ENCODE data around the gene YRDC.
A peak's percentile ranks its signal among the peaks of the same experiment; 100 is the strongest.

YRDC gene

GRCh38 chr1:37821481-37821880 lies 13.5 kb upstream of the YRDC start:
- Histone ChIP-seq H3K36me3 (ENCODE audit: control insufficient read depth in 1 of 2, insufficient read depth in 2 of 2, low read length in 2 of 2) (peaks cover 32 to 51% of the 10 kb centered on the region in 2 donors), H3K27ac (ENCODE audit: low read length) (no peak overlapping the region), H3K27me3 (ENCODE audit: low read depth, low read length) (no peaks in the 10 kb centered on the region)

GRCh38 chr1:37817481-37817880 lies 9.5 kb upstream of the YRDC start:
- H3K27me3 ChIP-seq (ENCODE audit: low read depth, low read length) = no peaks in the 10 kb centered on the region
- H3K4me1 ChIP-seq (ENCODE audit: control insufficient read depth in 1 of 2, insufficient read depth in 2 of 2, low read length in 2 of 2) = no peaks in the 10 kb centered on the region
- peaks cover 39 to 62% of the 10 kb centered on the region in 2 donors for H3K36me3 ChIP-seq (ENCODE audit: control insufficient read depth in 1 of 2, insufficient read depth in 2 of 2, low read length in 2 of 2)
- no peaks in the 10 kb centered on the region for H3K9me3 ChIP-seq (ENCODE audit: control insufficient read depth in 1 of 2, low read length in 2 of 2)
- H3K4me3 ChIP-seq (ENCODE audit: low read depth in 1 of 2, low read length in 2 of 2) = no peak overlapping the region
- H3K27ac ChIP-seq (ENCODE audit: low read length) = no peak overlapping the region

More at GRCh38 chr1:37821481-37821880, 13.5 kb upstream of the YRDC start:
- Histone ChIP-seq H3K4me3 (ENCODE audit: low read depth in 1 of 2, low read length in 2 of 2) (no peak overlapping the region), H3K9me3 (ENCODE audit: control insufficient read depth in 1 of 2, low read length in 2 of 2) (no peaks in the 10 kb centered on the region), H3K4me1 (ENCODE audit: control insufficient read depth in 1 of 2, insufficient read depth in 2 of 2, low read length in 2 of 2) (no peaks in the 10 kb centered on the region)

- no peak overlapping the region for H3K27ac ChIP-seq (ENCODE audit: low read length)
- H3K4me3 ChIP-seq (ENCODE audit: low read depth in 1 of 2, low read length in 2 of 2) = no peak overlapping the region
- H3K9me3 ChIP-seq (ENCODE audit: control insufficient read depth in 1 of 2, low read length in 2 of 2) = no peaks in the 10 kb centered on the region
- H3K4me1 ChIP-seq (ENCODE audit: control insufficient read depth in 1 of 2, insufficient read depth in 2 of 2, low read length in 2 of 2) = peaks cover under 1 to 12% of the 10 kb centered on the region in 2 donors
- peaks cover 22 to 39% of the 10 kb centered on the region in 2 donors for H3K36me3 ChIP-seq (ENCODE audit: control insufficient read depth in 1 of 2, insufficient read depth in 2 of 2, low read length in 2 of 2)
- no peaks in the 10 kb centered on the region for H3K27me3 ChIP-seq (ENCODE audit: low read depth, low read length)
Observed at GRCh38 chr1:37814252-37814651, 6.2 kb upstream of the YRDC start.

GRCh38 chr1:37813529-37814145 lies 5.6 kb upstream of the YRDC start:
- Histone ChIP-seq H3K27me3 (ENCODE audit: low read depth, low read length) (no peaks in the 10 kb centered on the region), H3K4me3 (ENCODE audit: low read depth in 1 of 2, low read length in 2 of 2) (no peak overlapping the region), H3K36me3 (ENCODE audit: control insufficient read depth in 1 of 2, insufficient read depth in 2 of 2, low read length in 2 of 2) (peaks cover 22 to 33% of the 10 kb centered on the region in 2 donors), H3K4me1 (ENCODE audit: control insufficient read depth in 1 of 2, insufficient read depth in 2 of 2, low read length in 2 of 2) (peaks cover 3 to 18% of the 10 kb centered on the region in 2 donors), H3K9me3 (ENCODE audit: control insufficient read depth in 1 of 2, low read length in 2 of 2) (no peaks in the 10 kb centered on the region), H3K27ac (ENCODE audit: low read length) (no peak overlapping the region)

- Histone ChIP-seq H3K9me3 (ENCODE audit: control insufficient read depth in 1 of 2, low read length in 2 of 2) (no peaks in the 10 kb centered on the region), H3K27me3 (ENCODE audit: low read depth, low read length) (no peaks in the 10 kb centered on the region), H3K27ac (ENCODE audit: low read length) (no peak overlapping the region), H3K36me3 (ENCODE audit: control insufficient read depth in 1 of 2, insufficient read depth in 2 of 2, low read length in 2 of 2) (peaks cover 18 to 28% of the 10 kb centered on the region in 2 donors), H3K4me1 (ENCODE audit: control insufficient read depth in 1 of 2, insufficient read depth in 2 of 2, low read length in 2 of 2) (peaks cover 9 to 34% of the 10 kb centered on the region in 2 donors), H3K4me3 (ENCODE audit: low read depth in 1 of 2, low read length in 2 of 2) (no peak overlapping the region)
Observed at GRCh38 chr1:37811027-37811655, 3.1 kb upstream of the YRDC start.

GRCh38 chr1:37809942-37810341 lies 1.9 kb upstream of the YRDC start:
- H3K27me3 ChIP-seq (ENCODE audit: low read depth, low read length) = no peaks in the 10 kb centered on the region
- H3K27ac ChIP-seq (ENCODE audit: low read length) = no peak overlapping the region
- H3K36me3 ChIP-seq (ENCODE audit: control insufficient read depth in 1 of 2, insufficient read depth in 2 of 2, low read length in 2 of 2) = peaks cover 23 to 28% of the 10 kb centered on the region in 2 donors
- no peak overlapping the region for H3K4me3 ChIP-seq (ENCODE audit: low read depth in 1 of 2, low read length in 2 of 2)
- no peaks in the 10 kb centered on the region for H3K9me3 ChIP-seq (ENCODE audit: control insufficient read depth in 1 of 2, low read length in 2 of 2)
- peaks cover 9 to 35% of the 10 kb centered on the region in 2 donors for H3K4me1 ChIP-seq (ENCODE audit: control insufficient read depth in 1 of 2, insufficient read depth in 2 of 2, low read length in 2 of 2)

- Histone ChIP-seq H3K4me3 (ENCODE audit: low read depth in 1 of 2, low read length in 2 of 2) (peak overlapping the region; percentile 67 to 95), H3K27me3 (ENCODE audit: low read depth, low read length) (no peaks in the 10 kb centered on the region), H3K4me1 (ENCODE audit: control insufficient read depth in 1 of 2, insufficient read depth in 2 of 2, low read length in 2 of 2) (peaks cover 9 to 35% of the 10 kb centered on the region in 2 donors), H3K27ac (ENCODE audit: low read length) (peak overlapping the region; percentile 75), H3K36me3 (ENCODE audit: control insufficient read depth in 1 of 2, insufficient read depth in 2 of 2, low read length in 2 of 2) (peaks cover 29 to 30% of the 10 kb centered on the region in 2 donors), H3K9me3 (ENCODE audit: control insufficient read depth in 1 of 2, low read length in 2 of 2) (no peaks in the 10 kb centered on the region)
Observed at GRCh38 chr1:37808369-37809319, 636 bp upstream of the YRDC start.

- H3K4me1 ChIP-seq (ENCODE audit: control insufficient read depth in 1 of 2, insufficient read depth in 2 of 2, low read length in 2 of 2) = peaks cover 9 to 35% of the 10 kb centered on the region in 2 donors
- H3K27ac ChIP-seq (ENCODE audit: low read length) = peak overlapping the region; percentile 80
- peaks cover 34 to 43% of the 10 kb centered on the region in 2 donors for H3K36me3 ChIP-seq (ENCODE audit: control insufficient read depth in 1 of 2, insufficient read depth in 2 of 2, low read length in 2 of 2)
- H3K9me3 ChIP-seq (ENCODE audit: control insufficient read depth in 1 of 2, low read length in 2 of 2) = no peaks in the 10 kb centered on the region
- peak overlapping the region; percentile 81 to 95 for H3K4me3 ChIP-seq (ENCODE audit: low read depth in 1 of 2, low read length in 2 of 2)
- no peaks in the 10 kb centered on the region for H3K27me3 ChIP-seq (ENCODE audit: low read depth, low read length)
Observed at GRCh38 chr1:37807220-37807554, 821 bp downstream of the YRDC start.

GRCh38 chr1:37802439-37802838 lies 5.6 kb downstream of the YRDC start:
- Histone ChIP-seq H3K9me3 (ENCODE audit: control insufficient read depth in 1 of 2, low read length in 2 of 2) (no peaks in the 10 kb centered on the region), H3K27ac (ENCODE audit: low read length) (no peak overlapping the region), H3K27me3 (ENCODE audit: low read depth, low read length) (no peaks in the 10 kb centered on the region), H3K4me3 (ENCODE audit: low read depth in 1 of 2, low read length in 2 of 2) (no peak overlapping the region), H3K4me1 (ENCODE audit: control insufficient read depth in 1 of 2, insufficient read depth in 2 of 2, low read length in 2 of 2) (peaks cover 6 to 15% of the 10 kb centered on the region in 2 donors), H3K36me3 (ENCODE audit: control insufficient read depth in 1 of 2, insufficient read depth in 2 of 2, low read length in 2 of 2) (peaks cover 34 to 66% of the 10 kb centered on the region in 2 donors)

GRCh38 chr1:37797750-37798345 lies 10.2 kb downstream of the YRDC start:
- H3K36me3 ChIP-seq (ENCODE audit: control insufficient read depth in 1 of 2, insufficient read depth in 2 of 2, low read length in 2 of 2) = peaks cover 4 to 30% of the 10 kb centered on the region in 2 donors
- H3K9me3 ChIP-seq (ENCODE audit: control insufficient read depth in 1 of 2, low read length in 2 of 2) = no peaks in the 10 kb centered on the region
- no peaks in the 10 kb centered on the region for H3K27me3 ChIP-seq (ENCODE audit: low read depth, low read length)
- no peak overlapping the region for H3K4me3 ChIP-seq (ENCODE audit: low read depth in 1 of 2, low read length in 2 of 2)
- H3K27ac ChIP-seq (ENCODE audit: low read length) = no peak overlapping the region
- H3K4me1 ChIP-seq (ENCODE audit: control insufficient read depth in 1 of 2, insufficient read depth in 2 of 2, low read length in 2 of 2) = peaks cover 0 to 17% of the 10 kb centered on the region in 2 donors

Measured in muscle layer of duodenum (tissue), 2 donors.